HG02588 (cell line): Measurements from ENCODE around the gene CSH1.
A peak's percentile ranks its signal among the peaks of the same experiment; 100 is the strongest.
"Not testable (repeated sequence)": the region's sequence is repeated elsewhere in the genome, so short reads cannot be mapped to it uniquely, and the experiment has no call there.

ENCODE experiments used
- ATAC-seq: cut with Tn5 transposase; IDR thresholded peaks from one replicate; pipeline ENCODE4 v1.9.1; 2021; ENCODE audit warnings: mild to moderate bottlenecking, moderate library complexity; ENCODE audit not compliant: unreplicated experiment

CSH1 gene

GRCh38 chr17:63870292-63870665 lies 26.1 kb downstream of the CSH1 start:
- ATAC-seq = not testable (repeated sequence)

- not testable (repeated sequence) for ATAC-seq
These were observed 26.7 kb downstream of the CSH1 start for GRCh38 chr17:63869491-63870291.

DNA sequence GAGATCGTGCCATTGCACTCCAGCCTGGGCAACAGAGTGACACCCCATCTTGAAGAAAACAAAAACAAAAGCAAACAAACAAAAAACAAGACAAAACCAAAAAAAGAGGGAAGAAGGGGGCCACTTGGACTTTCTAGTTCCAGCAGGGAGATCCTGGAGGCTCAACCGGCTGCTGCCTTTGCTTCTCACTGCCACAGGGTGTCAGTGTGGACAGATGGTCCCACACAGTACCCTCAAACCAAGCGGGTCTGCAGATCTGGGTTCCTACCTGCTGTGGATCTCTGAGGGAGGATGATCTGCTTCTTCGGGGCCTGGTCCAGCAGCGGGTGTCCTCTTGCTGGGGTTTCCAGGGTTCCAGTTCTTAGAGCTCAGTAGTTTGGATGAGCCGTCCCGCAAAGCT lies 29.7 kb downstream of the CSH1 start:
- not testable (repeated sequence) for ATAC-seq

DNA sequence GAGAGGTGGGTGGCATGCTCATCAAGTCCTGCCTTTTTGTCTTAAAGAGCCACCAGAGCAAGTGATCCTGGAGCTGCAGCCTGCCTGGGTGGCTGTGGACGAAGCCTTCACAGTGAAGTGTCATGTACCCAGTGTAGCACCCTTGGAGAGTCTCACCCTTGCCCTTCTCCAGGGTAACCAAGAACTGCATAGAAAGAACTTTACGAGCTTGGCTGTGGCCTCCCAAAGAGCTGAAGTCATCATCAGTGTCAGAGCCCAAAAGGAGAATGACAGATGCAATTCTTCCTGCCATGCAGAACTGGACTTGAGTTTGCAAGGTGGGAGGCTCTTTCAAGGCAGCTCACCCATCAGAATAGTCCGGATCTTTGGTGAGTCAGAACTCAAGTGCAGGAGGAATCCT lies 37.1 kb downstream of the CSH1 start:
- no peak for ATAC-seq

GRCh38 chr17:63856425-63856824 lies 39.9 kb downstream of the CSH1 start:
- not testable (repeated sequence) for ATAC-seq

DNA sequence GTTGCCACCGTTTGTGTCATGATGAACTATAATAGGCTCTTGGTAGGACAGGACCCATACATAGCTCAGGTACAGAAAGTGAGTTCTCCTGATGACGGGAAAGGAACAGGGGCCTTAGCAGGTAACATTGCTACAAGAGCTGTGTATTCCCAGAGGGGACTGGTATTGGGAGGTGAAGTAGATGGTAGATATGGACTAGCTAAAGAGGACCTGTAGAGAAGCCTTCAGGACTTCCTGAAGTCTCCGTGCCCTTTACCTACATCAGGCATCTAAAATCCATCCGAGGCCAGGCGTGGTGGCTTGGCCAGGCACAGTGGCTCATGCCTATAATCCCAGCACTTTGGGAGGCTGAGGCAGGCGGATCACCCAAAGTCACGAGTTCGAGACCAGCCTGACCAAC lies 41.2 kb downstream of the CSH1 start:
- ATAC-seq = no peak

- no peak for ATAC-seq
These were observed 41.7 kb downstream of the CSH1 start for GRCh38 chr17:63854709-63855108.

DNA sequence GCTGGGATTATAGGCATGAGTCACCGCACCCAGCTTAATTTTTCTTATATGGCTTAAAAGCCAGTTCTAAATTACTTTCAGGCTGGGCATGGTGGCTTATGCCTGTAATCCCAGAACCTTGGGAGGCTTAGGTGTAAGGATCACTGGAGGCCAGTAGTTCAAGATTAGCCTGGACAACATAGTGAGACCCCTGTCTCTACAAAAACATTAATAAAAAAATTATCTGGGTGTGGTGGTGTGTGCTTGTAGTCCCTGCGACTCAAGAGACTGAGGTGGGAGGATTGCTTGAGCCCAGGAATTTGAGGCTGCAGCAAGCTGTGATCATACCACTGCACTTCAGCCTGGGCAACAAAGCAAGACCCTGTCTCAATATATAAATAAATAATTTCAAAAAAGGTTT lies 43.1 kb downstream of the CSH1 start:
- ATAC-seq = no peak

- no peak for ATAC-seq
These were observed 46.0 kb downstream of the CSH1 start for GRCh38 chr17:63850401-63850800.

DNA sequence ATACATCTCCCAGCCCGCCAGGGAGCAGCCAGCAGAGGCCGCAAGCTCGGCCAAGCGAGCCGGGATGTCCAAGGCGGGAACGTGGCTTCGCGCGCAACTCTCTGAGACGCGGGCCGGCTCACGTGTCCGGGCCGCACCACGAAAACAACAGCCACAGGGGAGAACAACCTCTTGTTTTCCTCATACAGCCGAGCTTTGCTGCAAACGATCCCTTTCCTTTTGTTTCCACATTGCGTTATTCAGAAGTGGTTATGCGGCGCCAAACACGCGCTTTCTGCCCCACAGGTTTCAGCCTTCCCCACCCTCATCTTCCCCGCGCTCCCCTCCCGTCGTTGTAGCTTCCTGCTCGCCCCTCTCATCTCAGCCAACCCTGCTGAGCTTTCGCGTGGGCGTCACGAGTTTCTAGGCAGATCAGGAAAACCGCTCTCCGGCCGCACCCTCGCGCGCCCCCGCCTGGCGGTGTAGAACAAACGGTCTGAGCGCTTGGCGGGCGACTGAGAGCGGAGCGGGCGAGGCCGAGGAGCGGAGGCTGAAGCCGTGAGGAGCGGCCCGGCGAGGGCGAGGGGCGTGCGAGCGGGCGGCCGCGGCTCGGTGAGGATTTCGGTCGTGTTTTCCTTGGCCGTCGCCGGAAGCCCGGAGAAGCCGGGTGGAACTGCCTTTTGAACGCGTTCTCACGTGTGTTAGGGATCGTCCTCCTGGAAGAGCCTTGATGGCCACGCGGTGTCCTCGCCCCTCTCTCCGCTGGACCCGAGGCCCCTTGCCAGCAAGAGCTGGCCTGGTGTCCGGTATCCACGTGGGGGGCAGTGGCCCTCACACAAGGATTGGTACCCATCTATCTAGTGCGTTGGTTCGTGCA lies 47.3 kb downstream of the CSH1 start:
- ATAC-seq = peak; percentile 80

- ATAC-seq = no peak
These were observed 48.7 kb downstream of the CSH1 start for GRCh38 chr17:63847525-63848249.

- ATAC-seq = no peak
These were observed 50.9 kb downstream of the CSH1 start for GRCh38 chr17:63845509-63845908.
